NCI-H748 (cell line): ENCODE data around the gene STON1.
"Not testable (repeated sequence)": the region's sequence is repeated elsewhere in the genome, so short reads cannot be mapped to it uniquely, and the experiment has no call there.

Source experiments
- DNase-seq: peaks from one replicate; lab custom pipeline; 2025; ENCODE audit not compliant: unreplicated experiment; lab: John Stamatoyannopoulos, UW

STON1 gene

DNA sequence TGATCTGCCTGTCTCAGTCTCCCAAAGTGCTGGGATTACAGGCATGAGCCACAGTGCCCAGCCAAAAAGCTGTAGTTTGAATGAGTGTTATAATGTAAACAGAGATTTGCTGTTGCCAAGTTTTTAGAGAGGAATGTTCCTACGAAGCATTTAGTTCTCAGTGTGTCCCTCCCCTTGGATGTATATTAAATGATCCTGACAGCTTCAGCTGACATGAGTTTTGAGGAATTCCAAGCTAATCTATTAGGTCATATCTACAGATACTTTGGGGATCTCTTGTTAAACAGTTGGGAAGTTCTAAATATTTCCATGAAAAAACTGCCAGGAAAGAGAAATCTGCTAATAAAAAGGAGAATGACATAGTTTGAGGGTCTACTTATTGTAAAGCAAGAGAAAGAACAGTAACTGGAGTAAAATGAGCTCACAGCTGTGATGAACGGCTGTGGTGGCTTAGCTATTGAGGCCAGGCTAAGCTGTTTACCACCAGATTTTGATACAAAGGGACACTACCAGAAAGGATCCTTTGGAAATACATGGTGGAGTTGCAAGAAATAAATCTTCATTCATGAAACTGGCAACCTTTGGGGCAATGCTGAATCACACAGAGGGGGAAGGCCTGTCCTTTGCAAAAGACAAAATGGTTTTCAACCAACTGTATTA, 2.6 kb upstream of the STON1 start:
- DNase-seq, result no peak

GRCh38 chr2:48528431-48528830, 1.5 kb upstream of the STON1 start:
- DNase-seq, result no peak

GRCh38 chr2:48529194-48529593, 760 bp upstream of the STON1 start:
- peak; percentile 59 for DNase-seq

- no peak for DNase-seq
Observed at GRCh38 chr2:48529676-48530032, 300 bp upstream of the STON1 start.

DNA sequence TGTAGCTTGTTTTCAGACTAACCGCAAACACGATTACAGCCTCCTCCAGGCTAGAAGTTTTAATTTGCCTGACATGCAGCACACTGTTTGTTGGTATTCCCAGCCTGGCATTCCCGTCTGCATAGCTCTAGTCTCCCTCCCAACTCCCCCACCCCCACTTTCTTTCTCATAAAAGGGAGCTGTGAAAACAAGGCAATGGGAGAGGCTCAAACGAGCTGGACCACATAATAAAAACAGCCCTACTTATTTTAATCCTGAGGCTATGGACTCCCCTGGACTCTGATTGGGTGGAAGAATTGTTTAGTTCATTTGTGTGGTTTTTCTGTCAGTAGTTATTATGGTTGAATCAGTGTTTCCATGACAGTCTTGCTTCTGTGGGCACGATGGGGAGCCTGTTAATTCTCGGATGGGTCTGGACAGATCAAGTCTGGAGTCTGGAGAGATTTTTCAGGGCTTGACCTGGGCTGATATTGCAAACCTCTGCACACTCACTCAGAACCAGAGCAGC, 1.2 kb downstream of the STON1 start:
- DNase-seq, result peak; percentile 46

DNA sequence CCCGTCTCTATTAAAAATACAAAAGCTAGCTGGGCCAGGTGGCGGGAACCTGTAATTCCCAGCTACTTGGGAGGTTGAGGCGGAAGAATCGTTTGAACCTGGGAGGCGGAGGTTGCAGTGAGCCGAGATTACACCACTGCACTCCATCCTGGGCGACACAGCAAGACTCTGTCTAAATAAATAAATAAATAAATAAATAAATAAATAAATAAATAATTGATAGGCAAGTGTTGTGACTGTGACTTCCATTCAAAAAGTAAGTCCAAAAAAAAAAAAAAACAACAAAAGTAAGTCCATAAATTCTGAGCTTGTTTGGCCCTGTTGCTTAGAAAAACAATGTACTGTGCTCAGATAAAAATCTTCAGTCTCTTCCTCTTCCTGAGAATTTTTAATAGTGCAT, 2.2 kb downstream of the STON1 start:
- DNase-seq, result no peak

DNA sequence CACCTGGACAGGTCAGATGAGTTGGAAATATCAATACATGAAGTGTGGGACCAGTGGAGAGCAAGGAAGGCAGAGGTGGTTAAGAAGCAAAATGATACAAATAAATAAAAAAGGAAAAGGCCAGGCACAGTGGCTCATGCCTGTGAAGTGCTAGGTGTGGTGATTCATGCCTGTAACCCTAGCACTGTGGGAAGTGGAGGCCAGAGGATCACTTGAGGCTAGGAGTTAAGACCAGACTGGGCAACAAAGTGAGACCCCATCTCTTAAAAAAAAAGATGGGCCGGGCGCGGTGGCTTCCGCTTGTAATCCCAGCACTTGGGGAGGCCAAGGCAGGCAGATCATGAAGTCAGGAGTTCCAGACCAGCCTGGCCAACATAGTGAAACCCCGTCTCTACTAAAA, 2.9 kb downstream of the STON1 start:
- DNase-seq, result no peak

DNA sequence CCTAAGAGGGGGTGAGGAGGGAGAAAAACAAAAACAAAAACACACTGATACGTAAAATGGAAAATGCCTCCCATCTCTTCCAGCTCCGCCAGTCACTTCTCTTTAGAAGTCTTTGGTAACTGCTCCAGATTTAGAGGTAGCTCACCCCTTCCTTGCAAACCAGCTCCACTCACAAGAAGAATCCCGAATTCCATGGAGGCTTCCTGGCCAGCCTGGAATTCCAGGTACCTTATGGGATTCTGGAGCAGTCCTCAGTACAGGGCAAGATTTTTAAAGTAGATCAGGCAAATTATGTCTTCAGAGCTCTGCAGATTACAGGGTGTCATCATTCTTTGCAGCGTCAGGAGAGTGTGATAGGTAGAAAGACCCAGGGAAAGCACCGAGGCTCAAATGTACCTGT, 4.8 kb downstream of the STON1 start:
- no peak for DNase-seq

- DNase-seq, result no peak
Observed at GRCh38 chr2:48540237-48540935, 10.4 kb downstream of the STON1 start.

GRCh38 chr2:48541666-48542389, 11.9 kb downstream of the STON1 start:
- no peak for DNase-seq

- no peak for DNase-seq
Observed at GRCh38 chr2:48543895-48544294, 13.9 kb downstream of the STON1 start.

DNA sequence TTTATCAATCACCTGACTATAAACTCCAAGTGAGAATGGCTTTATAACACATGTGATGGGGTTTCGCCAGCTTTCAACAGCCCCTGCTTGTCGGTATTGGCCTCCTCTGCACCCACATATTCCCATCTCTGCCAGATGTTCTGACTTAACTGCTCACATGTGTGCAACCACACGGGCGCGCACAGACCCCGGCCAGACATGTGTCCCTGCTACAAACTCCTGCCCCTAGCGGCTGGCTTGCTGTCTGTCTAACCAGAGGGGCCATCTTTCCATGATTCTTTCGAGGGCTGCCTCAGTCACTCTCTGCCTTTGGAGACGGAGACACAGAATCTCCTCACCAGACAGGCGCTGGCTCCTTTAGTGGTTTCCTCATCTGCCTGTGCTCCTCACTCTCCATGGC, 15.3 kb downstream of the STON1 start:
- DNase-seq, result no peak

GRCh38 chr2:48548840-48549239, 18.9 kb downstream of the STON1 start:
- DNase-seq, result no peak

GRCh38 chr2:48549972-48550371, 20.0 kb downstream of the STON1 start:
- no peak for DNase-seq

DNA sequence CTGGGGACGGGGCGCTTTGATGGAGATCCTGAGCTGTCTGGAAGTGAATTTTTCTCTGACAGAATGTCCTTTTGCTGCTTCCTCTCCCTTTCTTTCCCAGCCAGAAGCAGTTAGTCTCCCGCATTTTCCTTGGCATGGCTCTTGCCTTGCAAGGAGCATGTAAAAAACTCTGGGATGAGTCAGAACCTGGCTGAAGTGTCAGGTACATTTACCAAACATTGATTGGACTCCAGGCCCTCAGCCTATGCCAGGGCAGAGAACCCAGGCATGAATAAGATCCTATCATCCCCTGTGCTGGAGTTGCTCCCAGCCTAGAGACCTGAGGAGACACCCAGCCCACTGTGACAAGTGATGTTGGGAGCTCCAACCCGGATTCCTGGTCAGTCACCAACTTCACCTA, 21.6 kb downstream of the STON1 start:
- no peak for DNase-seq

DNA sequence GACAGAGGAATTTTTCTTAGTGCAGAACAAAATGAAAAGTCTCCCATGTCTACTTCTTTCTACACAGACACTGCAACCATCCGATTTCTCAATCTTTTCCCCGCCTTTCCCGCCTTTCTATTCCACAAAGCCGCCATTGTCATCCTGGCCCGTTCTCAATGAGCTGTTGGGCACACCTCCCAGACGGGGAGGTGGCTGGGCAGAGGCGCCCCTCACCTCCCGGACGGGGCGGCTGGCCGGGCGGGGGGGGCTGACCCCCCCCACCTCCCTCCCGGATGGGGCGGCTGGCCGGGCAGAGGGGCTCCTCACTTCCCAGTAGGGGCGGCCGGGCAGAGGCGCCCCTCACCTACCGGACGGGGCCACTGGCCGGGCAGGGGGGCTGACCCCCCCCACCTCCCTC, 25.1 kb downstream of the STON1 start:
- DNase-seq, result not testable (repeated sequence)

DNA sequence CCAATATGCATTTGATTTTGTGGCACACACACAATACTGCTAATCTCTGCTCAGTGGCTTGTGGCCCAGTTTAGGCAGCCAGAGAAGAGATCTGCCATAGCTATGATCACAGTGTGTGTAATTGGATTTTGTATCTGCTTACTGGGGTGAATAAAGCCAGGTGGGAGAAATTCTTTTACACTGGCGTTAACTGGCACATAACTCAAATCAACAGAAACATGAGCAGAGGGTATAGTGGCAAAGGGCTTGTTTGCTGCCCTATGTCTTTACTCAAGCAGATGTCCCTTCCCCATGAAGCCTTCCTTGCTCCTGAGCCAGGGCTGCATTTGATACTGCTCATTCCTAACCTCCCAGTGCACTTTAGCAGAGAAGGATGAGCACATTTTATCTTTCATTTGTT, 28.5 kb downstream of the STON1 start:
- DNase-seq, result no peak

DNA sequence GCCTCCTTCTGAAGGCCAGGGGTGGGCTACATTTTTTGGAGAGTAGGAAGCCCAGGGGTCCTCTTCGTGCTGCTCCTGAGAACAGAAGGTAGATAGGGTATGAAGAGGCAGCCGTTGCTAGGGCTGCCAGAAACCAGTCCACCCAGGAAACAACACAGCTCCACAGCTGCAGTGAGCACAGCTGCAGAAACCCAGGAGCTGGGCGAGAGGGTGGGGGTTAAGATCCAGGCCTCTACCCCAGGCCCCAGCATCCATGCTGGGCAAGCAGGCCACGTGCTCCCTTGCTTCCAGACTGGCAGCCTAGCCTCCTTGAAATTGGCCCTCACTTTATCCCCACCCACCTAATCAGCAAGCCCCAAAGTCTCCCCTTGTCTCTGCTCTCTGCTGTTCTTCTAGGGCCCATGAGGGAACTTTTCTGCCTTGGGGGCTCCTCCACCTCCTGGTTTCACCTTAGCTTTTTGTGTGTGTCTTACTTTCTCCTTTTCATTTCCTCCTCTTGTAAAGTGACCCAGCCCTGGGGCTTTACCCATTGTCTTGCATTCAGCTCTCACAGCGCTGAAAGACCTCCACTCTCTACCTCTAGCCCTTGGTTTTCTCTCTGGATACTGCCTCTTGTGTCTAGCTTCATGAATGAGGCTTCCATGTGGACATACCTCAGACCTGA, 30.7 kb downstream of the STON1 start:
- DNase-seq, result no peak

GRCh38 chr2:48562281-48562680, 32.3 kb downstream of the STON1 start:
- DNase-seq, result no peak

DNA sequence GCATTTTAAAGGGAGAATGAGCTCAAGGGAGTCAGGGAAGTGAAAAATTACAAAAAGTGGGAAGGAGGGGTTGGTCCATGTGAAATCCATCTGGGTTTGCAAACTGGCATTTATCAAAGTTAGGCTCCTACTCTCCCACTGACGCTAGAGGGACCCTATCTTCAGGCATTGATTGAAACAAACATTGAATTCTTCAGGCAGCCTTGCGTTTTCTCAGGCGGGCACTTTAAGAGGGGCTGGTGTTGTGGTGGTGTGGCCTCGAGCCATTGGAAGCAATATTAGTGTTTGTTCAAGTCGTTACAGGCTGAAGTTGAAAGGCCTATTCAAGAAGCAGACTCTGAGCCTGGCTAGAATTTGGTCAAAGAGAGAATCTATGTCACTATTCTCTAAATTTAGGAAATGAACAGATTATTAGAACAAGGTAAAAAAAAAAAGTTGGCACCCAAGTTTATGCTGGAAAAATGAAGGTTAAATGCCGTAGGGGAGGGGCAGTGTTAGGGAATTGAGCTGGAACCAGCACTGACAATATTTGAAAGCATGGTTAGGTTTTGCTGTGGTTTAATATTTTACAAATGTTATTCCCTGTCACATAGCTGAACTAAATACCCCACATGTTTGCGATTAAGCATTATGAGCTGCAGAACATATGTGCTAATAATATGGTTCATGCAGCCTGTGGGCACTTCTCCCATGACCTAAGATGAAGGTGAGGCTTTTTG, 36.8 kb downstream of the STON1 start:
- DNase-seq, result no peak

DNA sequence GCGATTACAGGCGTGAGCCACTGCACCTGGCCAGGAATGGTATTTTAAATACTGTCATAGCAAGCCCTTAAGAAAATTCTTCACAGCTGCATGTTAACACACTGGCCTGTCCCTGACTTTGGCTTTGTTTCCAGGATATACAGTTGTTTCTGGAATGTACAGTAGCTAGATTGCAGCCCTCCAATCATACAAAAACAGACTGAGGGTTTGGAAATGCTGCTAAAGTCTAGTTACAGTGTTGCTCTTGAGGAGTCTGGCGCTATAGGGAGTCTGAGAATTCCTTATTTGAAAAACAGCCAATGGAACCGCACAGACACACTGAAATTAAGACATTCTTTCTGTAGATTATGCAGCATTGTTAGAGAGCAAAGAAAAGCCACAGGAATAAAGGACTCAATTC, 37.7 kb downstream of the STON1 start:
- DNase-seq, result no peak
